Lower leg skin (tissue), 4 donors: ENCODE measurements around the gene SYNGR2. TPM values are rescaled to one million over a fixed set of nuclear protein-coding genes. Genes with fewer than 3 reads are reported as not detected.
"Not testable (repeated sequence)": the region's sequence is repeated elsewhere in the genome, so short reads cannot be mapped to it uniquely, and the experiment has no call there.

Experiments
- DNase-seq, 2 donors: peaks; one replicate each; pipeline ENCODE4 v3.0.0-alpha.2; 2019; ENCODE audit warnings: low spot score in 2 of 2
- H3K4me3 ChIP-seq: fragments of 200-600 bp; sonication (generic); 2 replicates; pipeline ENCODE4 v1.5.1; 2017; ENCODE audit warnings: mild to moderate bottlenecking, low read depth; ENCODE audit not compliant: poor library complexity, severe bottlenecking
- POLR2A ChIP-seq, 2 donors: fragments of 450-650 bp; IDR thresholded peaks; one replicate each; pipeline ENCODE4 v1.6.1; 2016 to 2017; ENCODE audit warnings: antibody characterized with exemption in 2 of 2, mild to moderate bottlenecking in 1 of 2, moderate library complexity in 1 of 2
- WGBS, 2 donors: methylation state at CpG; one replicate each; pipeline ENCODE4 v1.1.5; 2018; 5-methylcytosine and 5-hydroxymethylcytosine counted together
- intact Hi-C: fragments of 100-400 bp; cut with DNase I; formaldehyde crosslinking; loops from one replicate; pipeline ENCODE4 v1.15.0; 2023; ENCODE audit warnings: low total_unique reads
- total RNA-seq, 4 donors: library from RNA; depleted of rRNA; stranded (reverse); fragments of >200 nt; gene quantifications; one replicate each; pipeline ENCODE4 v1.1.0, GENCODE V29; 2016
- TF ChIP-seq, protein P1 (sequence below), 3 donors: fragments of 450-650 bp; IDR thresholded peaks; one replicate each; pipeline ENCODE4 v1.5.1; 2016; ENCODE audit warnings: antibody characterized with exemption in 3 of 3, mild to moderate bottlenecking in 3 of 3, moderate library complexity in 2 of 3

SYNGR2 gene
- total RNA-seq, 4 donors from 2014 or later = 97.9 to 169 (median 144) TPM

DNA sequence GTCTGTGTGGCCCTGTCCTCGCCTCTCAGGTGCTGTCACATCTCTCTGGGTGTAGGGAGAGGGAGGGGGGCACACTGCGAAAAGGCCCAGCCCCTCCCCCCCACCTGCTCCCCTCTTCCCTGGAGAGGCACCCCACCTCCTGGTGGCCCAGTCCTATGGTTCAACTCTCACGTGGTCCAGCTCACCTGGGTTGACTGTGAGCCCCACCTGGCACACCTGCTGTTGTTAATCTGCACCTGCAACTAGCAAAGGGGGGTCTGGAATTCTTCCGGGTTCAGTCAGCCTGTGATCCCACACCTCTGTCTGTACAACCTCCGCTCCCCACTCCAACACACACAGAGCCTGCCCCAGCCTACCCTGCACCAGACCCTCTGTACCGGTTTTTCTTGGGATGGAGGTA is 2.0 kb upstream of the SYNGR2 start:
- no peak for DNase-seq
- TF ChIP-seq, protein P1, sequence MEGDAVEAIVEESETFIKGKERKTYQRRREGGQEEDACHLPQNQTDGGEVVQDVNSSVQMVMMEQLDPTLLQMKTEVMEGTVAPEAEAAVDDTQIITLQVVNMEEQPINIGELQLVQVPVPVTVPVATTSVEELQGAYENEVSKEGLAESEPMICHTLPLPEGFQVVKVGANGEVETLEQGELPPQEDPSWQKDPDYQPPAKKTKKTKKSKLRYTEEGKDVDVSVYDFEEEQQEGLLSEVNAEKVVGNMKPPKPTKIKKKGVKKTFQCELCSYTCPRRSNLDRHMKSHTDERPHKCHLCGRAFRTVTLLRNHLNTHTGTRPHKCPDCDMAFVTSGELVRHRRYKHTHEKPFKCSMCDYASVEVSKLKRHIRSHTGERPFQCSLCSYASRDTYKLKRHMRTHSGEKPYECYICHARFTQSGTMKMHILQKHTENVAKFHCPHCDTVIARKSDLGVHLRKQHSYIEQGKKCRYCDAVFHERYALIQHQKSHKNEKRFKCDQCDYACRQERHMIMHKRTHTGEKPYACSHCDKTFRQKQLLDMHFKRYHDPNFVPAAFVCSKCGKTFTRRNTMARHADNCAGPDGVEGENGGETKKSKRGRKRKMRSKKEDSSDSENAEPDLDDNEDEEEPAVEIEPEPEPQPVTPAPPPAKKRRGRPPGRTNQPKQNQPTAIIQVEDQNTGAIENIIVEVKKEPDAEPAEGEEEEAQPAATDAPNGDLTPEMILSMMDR (IDR thresholded peaks at IDR 0.05) = no peak
- TF ChIP-seq POLR2A (IDR thresholded peaks at IDR 0.05) = no peak
- intact Hi-C loops = no loop called here
- H3K4me3 ChIP-seq = no peak overlapping the region
- 64 to 68% methylated on average over 6 of the region's 6 CpGs for WGBS, 2 donors

DNA sequence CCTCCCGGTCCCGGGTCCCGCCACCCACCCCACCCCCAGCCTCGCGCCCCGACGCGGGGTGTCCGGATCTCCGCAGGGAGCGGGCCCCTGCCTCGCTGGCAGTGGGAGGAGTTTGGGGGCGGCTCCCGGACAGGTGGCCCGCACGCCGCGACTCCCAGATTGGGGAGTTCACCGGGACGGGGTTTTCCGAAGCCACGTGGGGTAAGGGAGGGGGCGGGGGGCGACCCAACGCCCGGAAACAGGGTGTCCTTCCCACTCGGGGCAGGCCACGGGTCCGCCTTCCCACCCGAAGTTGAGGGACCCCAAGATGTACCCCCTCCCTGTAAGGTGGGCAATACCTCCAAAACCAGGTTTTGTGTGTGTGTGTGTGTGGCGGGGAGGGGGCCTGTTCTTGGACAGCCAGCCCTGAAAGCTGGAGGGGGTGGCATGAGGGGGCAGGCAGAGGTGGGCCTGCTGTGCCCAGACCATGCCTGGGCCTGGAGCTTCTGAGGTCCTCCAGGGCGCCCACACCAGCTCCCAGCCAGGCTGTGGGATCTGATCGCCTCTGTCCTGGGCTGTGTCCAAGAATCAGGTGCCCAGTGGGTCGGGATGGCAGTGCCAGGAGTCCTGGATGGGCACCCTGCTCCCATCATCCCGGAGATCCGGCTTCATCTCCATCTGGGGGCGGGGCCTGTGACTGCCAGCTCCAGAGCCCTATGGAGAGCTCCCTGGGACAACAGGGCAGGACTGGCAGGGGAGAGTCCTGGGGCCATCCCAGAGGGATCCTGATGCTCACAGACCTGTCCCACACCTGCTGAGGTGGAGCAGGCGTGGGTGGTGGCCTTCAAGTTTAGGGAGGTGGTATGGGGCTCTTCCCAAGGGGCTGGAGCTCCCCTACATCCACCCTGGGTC is 767 bp downstream of the SYNGR2 start:
- no peak for TF ChIP-seq POLR2A (IDR thresholded peaks at IDR 0.05)
- TF ChIP-seq, protein P1 (IDR thresholded peaks at IDR 0.05) = no peak
- peak overlapping the region; percentile 73 for H3K4me3 ChIP-seq
- no peak for DNase-seq
- 6 to 11% methylated on average over 10 to 24 of the region's 38 CpGs for WGBS, 2 donors
- intact Hi-C loops = no loop called here

DNA sequence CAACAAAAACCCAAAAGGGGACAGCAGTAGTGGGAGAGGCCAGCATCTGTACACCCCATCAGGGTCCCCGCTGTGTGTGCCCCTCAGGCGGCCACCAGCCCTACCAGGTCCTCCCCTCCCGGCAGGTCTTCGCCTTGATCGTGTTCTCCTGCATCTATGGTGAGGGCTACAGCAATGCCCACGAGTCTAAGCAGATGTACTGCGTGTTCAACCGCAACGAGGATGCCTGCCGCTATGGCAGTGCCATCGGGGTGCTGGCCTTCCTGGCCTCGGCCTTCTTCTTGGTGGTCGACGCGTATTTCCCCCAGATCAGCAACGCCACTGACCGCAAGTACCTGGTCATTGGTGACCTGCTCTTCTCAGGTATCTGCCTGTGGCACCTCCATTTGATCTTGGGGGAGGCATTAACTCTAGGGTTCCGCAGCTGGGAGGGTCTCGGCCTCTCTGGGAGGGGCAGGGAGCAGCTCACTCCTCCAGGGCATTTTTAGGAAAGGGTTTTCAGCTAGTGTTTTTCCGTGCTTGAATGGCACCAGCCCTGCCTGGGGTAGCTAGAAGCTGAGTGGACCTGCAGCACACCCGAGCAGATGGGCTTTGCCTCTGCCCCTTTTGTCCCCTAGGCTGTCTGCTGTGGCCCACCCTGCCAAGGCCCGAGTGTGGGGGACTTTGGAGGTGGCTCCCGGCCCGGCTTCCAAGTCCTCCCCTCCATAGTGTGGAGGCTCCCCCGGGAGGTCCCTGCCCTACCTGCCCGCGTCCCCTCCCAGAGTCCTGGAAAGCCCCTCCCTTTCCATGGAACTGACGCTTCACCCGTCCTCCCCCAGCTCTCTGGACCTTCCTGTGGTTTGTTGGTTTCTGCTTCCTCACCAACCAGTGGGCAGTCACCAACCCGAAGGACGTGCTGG is 2.6 kb downstream of the SYNGR2 start:
- DNase-seq = no peak
- intact Hi-C loops = no loop called here
- no peak overlapping the region for H3K4me3 ChIP-seq
- WGBS, 2 donors = 81 to 85% methylated on average over 24 to 31 of the region's 31 CpGs
- TF ChIP-seq, protein P1 (IDR thresholded peaks at IDR 0.05) = no peak
- TF ChIP-seq POLR2A (IDR thresholded peaks at IDR 0.05) = no peak

DNA sequence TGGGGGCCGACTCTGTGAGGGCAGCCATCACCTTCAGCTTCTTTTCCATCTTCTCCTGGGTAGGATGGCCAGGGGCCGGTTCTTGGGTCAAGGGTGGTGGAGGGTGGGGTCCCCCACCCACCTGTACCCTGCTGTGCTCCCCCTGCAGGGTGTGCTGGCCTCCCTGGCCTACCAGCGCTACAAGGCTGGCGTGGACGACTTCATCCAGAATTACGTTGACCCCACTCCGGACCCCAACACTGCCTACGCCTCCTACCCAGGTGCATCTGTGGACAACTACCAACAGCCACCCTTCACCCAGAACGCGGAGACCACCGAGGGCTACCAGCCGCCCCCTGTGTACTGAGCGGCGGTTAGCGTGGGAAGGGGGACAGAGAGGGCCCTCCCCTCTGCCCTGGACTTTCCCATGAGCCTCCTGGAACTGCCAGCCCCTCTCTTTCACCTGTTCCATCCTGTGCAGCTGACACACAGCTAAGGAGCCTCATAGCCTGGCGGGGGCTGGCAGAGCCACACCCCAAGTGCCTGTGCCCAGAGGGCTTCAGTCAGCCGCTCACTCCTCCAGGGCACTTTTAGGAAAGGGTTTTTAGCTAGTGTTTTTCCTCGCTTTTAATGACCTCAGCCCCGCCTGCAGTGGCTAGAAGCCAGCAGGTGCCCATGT is 3.3 kb downstream of the SYNGR2 start:
- intact Hi-C loops, H3K4me3 ChIP-seq, DNase-seq: not testable (repeated sequence)
- 75 to 79% methylated on average over 15 to 19 of the region's 19 CpGs for WGBS, 2 donors

DNA sequence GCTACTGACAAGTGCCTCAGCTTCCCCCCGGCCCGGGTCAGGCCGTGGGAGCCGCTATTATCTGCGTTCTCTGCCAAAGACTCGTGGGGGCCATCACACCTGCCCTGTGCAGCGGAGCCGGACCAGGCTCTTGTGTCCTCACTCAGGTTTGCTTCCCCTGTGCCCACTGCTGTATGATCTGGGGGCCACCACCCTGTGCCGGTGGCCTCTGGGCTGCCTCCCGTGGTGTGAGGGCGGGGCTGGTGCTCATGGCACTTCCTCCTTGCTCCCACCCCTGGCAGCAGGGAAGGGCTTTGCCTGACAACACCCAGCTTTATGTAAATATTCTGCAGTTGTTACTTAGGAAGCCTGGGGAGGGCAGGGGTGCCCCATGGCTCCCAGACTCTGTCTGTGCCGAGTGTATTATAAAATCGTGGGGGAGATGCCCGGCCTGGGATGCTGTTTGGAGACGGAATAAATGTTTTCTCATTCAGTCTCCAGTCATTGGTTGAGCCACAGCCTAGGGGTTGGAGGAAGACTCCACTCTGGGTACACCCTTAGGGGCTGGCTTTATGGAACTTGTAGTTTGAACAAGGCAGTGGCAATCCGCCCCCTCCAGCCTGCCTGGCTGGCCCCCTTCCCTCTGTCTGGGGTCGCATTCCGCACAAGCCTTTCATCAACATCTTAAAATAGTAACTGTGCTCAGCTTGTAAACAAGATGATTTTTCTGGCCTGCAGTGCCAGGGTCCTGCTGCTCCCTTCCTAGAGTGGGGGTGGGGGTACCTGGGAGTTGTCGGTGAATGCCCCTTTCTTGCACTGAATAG is 4.1 kb downstream of the SYNGR2 start:
- TF ChIP-seq, protein P1 (IDR thresholded peaks at IDR 0.05) = no peak
- TF ChIP-seq POLR2A (IDR thresholded peaks at IDR 0.05) = no peak
- DNase-seq = peak in 1 of 2 donors; percentile 94
- 26 to 43% methylated on average over 15 to 19 of the region's 19 CpGs for WGBS, 2 donors
- intact Hi-C loops = no loop called here
- no peak overlapping the region for H3K4me3 ChIP-seq
